D721Med (cell line): Measurements from ENCODE around the gene TRPC4AP.

Experiments used
- DNase-seq: peaks from one replicate; pipeline ENCODE4 v3.0.0; 2011; ENCODE audit warnings: low spot score; ENCODE audit not compliant: insufficient read length
- FAIRE-seq: peaks from 2 replicates; lab custom pipeline; 2011; peaks lifted over from hg19 to GRCh38; lab: Jason Lieb, UNC
- TF ChIP-seq, protein P1 (sequence below): IDR thresholded peaks from 2 replicates; pipeline ENCODE4 v1.5.1; 2012; ENCODE audit warnings: mild to moderate bottlenecking, control low read depth; ENCODE audit not compliant: insufficient read depth; ENCODE audit errors: missing control alignments

TRPC4AP gene

DNA sequence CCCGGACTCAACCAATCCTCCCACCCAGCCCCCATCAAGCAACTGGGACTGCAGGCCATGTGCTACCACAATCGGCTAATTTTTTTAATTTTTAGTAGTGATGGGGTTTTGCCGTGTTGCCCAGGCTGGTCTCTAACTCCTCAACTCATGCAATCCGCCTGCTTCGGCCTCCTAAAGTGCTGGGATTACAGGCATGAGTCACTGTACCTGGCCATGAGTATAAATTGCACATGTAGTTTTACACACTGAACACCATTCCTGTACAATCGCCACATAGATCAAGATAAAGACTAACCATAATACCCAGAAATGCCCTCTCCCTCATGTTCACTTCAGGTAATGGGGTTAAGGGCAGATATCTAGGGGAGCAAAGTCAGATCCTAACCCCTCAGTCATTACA lies 26.4 kb downstream of the TRPC4AP start:
- TF ChIP-seq, protein P1, sequence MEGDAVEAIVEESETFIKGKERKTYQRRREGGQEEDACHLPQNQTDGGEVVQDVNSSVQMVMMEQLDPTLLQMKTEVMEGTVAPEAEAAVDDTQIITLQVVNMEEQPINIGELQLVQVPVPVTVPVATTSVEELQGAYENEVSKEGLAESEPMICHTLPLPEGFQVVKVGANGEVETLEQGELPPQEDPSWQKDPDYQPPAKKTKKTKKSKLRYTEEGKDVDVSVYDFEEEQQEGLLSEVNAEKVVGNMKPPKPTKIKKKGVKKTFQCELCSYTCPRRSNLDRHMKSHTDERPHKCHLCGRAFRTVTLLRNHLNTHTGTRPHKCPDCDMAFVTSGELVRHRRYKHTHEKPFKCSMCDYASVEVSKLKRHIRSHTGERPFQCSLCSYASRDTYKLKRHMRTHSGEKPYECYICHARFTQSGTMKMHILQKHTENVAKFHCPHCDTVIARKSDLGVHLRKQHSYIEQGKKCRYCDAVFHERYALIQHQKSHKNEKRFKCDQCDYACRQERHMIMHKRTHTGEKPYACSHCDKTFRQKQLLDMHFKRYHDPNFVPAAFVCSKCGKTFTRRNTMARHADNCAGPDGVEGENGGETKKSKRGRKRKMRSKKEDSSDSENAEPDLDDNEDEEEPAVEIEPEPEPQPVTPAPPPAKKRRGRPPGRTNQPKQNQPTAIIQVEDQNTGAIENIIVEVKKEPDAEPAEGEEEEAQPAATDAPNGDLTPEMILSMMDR: no peak
- no peak for FAIRE-seq
- DNase-seq: no peak

DNA sequence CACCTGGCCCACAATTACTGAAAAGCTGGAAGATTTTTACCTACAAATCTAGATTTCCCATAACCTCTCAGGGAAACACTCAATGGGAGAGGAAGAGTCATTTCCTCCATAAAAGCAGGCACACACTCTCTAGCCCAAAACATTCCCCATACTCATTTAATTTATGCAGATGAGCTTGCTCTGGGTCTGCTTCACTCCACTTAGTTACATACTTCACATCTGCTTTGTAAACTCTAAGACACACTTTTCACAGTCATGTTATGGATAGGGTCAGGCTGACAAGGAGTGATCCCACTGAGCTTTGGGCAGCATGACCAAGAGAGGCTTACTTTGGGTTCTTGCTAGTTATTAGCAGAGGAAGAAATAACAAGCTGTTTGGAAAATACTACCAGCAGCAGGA lies 27.4 kb downstream of the TRPC4AP start:
- TF ChIP-seq, protein P1: no peak
- DNase-seq (no peak), FAIRE-seq (no peak)

DNA sequence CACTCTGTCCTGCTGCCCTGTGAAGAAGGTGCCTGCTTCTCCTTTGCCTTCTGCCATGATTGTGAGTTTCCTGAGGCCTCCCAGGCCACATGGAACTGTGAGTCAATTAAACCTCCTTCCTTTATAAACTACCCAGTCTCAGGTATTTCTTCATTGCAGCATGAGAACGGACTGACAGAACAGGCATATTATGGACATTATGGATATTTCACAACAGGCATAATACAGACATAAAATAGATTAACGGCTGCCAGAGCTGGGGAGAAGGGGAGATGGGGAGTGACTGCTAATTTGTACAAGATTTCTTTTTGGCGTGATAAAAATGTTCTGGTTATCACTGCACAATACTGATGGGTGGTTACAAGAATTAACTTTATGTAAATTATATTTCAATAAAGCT lies 29.4 kb downstream of the TRPC4AP start:
- TF ChIP-seq, protein P1: no peak
- FAIRE-seq (no peak), DNase-seq (no peak)

DNA sequence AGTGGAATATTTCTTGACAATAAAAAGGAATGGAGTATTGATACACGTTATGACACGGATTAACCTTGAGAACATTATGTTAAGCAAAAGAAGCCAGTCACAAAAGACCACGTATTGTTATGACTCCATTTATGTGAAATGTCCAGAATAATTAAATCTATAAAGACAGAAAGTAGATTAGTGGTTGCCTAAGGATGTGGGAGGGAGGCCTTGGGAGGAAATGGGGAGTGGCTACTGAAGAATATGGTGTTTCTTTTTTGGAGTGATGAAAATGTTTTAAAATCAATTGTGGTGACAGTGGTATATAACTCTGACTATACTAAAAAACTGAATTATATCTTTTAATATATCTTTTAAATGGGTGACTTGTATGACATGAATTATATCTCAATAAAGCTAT lies 30.1 kb downstream of the TRPC4AP start:
- DNase-seq (no peak), FAIRE-seq (no peak)
- TF ChIP-seq, protein P1: no peak

DNA sequence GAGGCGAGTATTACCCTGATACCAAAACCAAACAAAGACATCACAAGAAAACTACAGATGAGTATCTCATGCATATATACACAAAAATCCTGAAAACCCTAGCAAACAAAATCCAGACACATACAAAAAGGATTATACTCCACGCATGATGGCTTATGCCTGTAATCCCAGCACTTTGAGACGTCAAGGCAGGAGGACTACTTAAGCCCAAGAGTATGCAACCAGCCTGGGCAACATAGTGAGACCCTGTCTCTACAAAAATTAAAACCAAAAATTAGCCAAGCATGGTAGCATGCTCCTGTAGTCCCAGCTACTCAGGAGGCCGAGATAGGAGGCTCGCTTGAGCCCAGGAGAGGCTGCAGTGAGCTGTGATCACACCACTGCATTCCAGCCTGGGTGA lies 32.4 kb downstream of the TRPC4AP start:
- DNase-seq: no peak
- FAIRE-seq: no peak

DNA sequence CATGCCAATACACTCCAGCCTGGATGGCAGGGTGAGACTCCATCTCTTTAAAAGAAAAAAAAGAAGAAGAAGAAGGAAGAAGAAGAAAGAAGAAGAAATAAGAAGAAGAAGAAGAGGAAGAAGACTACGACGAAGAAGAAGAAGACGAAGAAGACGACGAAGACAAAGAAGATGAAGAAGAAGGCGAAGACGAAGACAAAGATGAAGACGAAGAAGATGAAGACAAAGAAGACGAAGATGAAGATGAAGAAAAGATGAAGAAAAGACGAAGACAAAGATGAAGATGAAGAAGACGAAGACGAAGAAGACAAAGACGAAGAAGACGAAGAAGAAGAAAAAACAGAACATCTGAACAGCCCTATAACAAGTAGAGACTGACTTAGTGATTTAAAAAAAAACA lies 33.0 kb downstream of the TRPC4AP start:
- no peak for DNase-seq
- TF ChIP-seq, protein P1: no peak
- FAIRE-seq: no peak

More for the DNA sequence above, 32.4 kb downstream of the TRPC4AP start:
- TF ChIP-seq, protein P1: no peak

DNA sequence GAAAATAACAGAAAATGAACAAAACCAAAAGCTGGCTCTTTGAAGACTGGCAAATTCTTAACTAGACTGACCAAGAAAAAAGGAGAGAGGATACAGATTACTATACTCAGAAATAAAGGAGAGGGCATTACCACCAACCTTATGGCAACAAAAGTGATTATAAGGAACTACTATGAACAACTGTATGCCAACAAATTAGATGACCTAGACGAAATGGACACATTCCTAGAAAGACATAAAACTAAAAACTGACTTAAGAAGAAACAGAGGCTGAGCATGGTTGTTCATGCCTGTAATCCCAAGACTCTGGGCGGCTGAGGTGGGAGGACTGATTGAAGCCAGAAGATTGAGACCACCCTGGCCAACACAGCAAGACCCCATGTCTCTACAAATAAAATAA lies 33.5 kb downstream of the TRPC4AP start:
- DNase-seq (no peak), FAIRE-seq (no peak)
- TF ChIP-seq, protein P1: no peak
